Fibroblast of gingiva (primary cell): Measurements from ENCODE around the gene C1GALT1.
"Not testable (repeated sequence)": the region's sequence is repeated elsewhere in the genome, so short reads cannot be mapped to it uniquely, and the experiment has no call there.

Experiments
- DNase-seq: peaks from one replicate; pipeline ENCODE4 v3.0.0-alpha.2; 2011; ENCODE audit warnings: low read depth

The C1GALT1 gene

GRCh38 chr7:7169296-7169695 lies 13.0 kb upstream of the C1GALT1 start:
- DNase-seq = no peak

GRCh38 chr7:7173956-7174632 lies 8.2 kb upstream of the C1GALT1 start:
- DNase-seq = no peak

GRCh38 chr7:7175075-7175695 lies 7.2 kb upstream of the C1GALT1 start:
- peak; percentile 40 for DNase-seq

GRCh38 chr7:7176406-7177043 lies 5.8 kb upstream of the C1GALT1 start:
- peak; percentile 85 for DNase-seq

GRCh38 chr7:7177044-7177517 lies 5.3 kb upstream of the C1GALT1 start:
- no peak for DNase-seq

- peak; percentile 22 for DNase-seq
These were observed 4.3 kb upstream of the C1GALT1 start for GRCh38 chr7:7178081-7178480.

GRCh38 chr7:7178906-7179305 lies 3.4 kb upstream of the C1GALT1 start:
- DNase-seq = no peak

GRCh38 chr7:7180725-7181449 lies 1.5 kb upstream of the C1GALT1 start:
- DNase-seq = no peak

- DNase-seq = peak; percentile 37
These were observed 707 bp upstream of the C1GALT1 start for GRCh38 chr7:7181519-7182155.

- DNase-seq = peak; percentile 23
These were observed 905 bp downstream of the C1GALT1 start for GRCh38 chr7:7183061-7183837.

GRCh38 chr7:7183838-7184463 lies 1.6 kb downstream of the C1GALT1 start:
- DNase-seq = peak; percentile 30

- no peak for DNase-seq
These were observed 3.1 kb downstream of the C1GALT1 start for GRCh38 chr7:7185371-7185989.

GRCh38 chr7:7188091-7188490 lies 5.7 kb downstream of the C1GALT1 start:
- DNase-seq = no peak

- DNase-seq = no peak
These were observed 6.4 kb downstream of the C1GALT1 start for GRCh38 chr7:7188742-7189141.

- DNase-seq = no peak
These were observed 7.8 kb downstream of the C1GALT1 start for GRCh38 chr7:7190142-7190541.

- no peak for DNase-seq
These were observed 8.8 kb downstream of the C1GALT1 start for GRCh38 chr7:7191137-7191536.

GRCh38 chr7:7192798-7193788 lies 10.7 kb downstream of the C1GALT1 start:
- not testable (repeated sequence) for DNase-seq

- not testable (repeated sequence) for DNase-seq
These were observed 17.2 kb downstream of the C1GALT1 start for GRCh38 chr7:7199592-7199991.

GRCh38 chr7:7200255-7200654 lies 17.9 kb downstream of the C1GALT1 start:
- not testable (repeated sequence) for DNase-seq
